K562 (cell line): ENCODE measurements around the gene PIP4K2C. TPM values are rescaled to one million over a fixed set of nuclear protein-coding genes. Genes with fewer than 3 reads are reported as not detected.

Source experiments
- polyA plus RNA-seq, 8 experiments: library from polyadenylated mRNA; depleted of rRNA in 4 of 8; stranded (reverse) in 5 of 8; unstranded in 3 of 8; fragments of >200 nt; fragmentation: Nextera tagmentation in 2 of 8; fragmentation: Illumina TruSeq in 1 of 8; extraction: Ambion mirVana in 2 of 8; extraction: Trizol in 1 of 8; gene quantifications; 2 replicates each; pipeline versions ENCODE4 v1.2.1 to v1.2.3, GENCODE V29; 2011 to 2014; ENCODE audit warnings: inconsistent platforms in 1 of 8, missing spikeins in 1 of 8
- total RNA-seq, 7 experiments: library from RNA; depleted of rRNA in 6 of 7; stranded (reverse); fragments of >200 nt in 6 of 7; fragmentation: Illumina TruSeq in 2 of 7; extraction: Trizol in 2 of 7; gene quantifications; 2 replicates each; pipeline versions ENCODE4 v1.2.1 to v1.2.3, GENCODE V29; 2011 to 2021; ENCODE audit warnings: low replicate concordance in 1 of 7

The PIP4K2C gene
- total and polyA plus RNA-seq, 9 of the 15 experiments (the other 6 are each of a cell fraction or from before 2014, with no cell fraction given) = 9.0 to 41.4 (median 18.3) TPM

Other genes starting within 250 kb of the PIP4K2C start
Only the 7 nearest of the 23 such genes appear.
- 68.2 and 89.9 TPM in 2 replicates for gene DDIT3, start 70.7 kb upstream of the PIP4K2C start, total RNA-seq (2014; rRNA removed)
- 89.6 and 104 TPM in 2 replicates for gene DDIT3, start 70.7 kb upstream of the PIP4K2C start, total RNA-seq (2014; rRNA removed; fragmentation: Illumina TruSeq; extraction: Trizol)
- 53.7 and 59.1 TPM in 2 replicates for gene DDIT3, start 70.7 kb upstream of the PIP4K2C start, total RNA-seq (2015; rRNA removed; fragmentation: Illumina TruSeq; extraction: Trizol)
- gene DDIT3, start 70.7 kb upstream of the PIP4K2C start, total RNA-seq (2021) = 56.8 and 61.8 TPM in 2 replicates
- gene DDIT3, start 70.7 kb upstream of the PIP4K2C start, polyA plus RNA-seq (2011; rRNA removed) = 99.0 and 118 TPM in 2 replicates
- gene DDIT3, start 70.7 kb upstream of the PIP4K2C start, polyA plus RNA-seq (2014; fragmentation: Illumina TruSeq; extraction: Trizol) = 83.9 and 103 TPM in 2 replicates
- 100 to 1,000 TPM; 254 to 272 TPM for gene DDIT3, start 70.7 kb upstream of the PIP4K2C start, polyA plus RNA-seq (2014; fragmentation: Nextera tagmentation; extraction: Ambion mirVana)
- 87.2 and 127 TPM in 2 replicates for gene DDIT3, start 70.7 kb upstream of the PIP4K2C start, polyA plus RNA-seq (2014; rRNA removed)
- gene MBD6, start 68.4 kb upstream of the PIP4K2C start, total RNA-seq (2014; rRNA removed) = 4.7 and 6.3 TPM in 2 replicates
- 2.7 and 3.8 TPM in 2 replicates for gene MBD6, start 68.4 kb upstream of the PIP4K2C start, total RNA-seq (2014; rRNA removed; fragmentation: Illumina TruSeq; extraction: Trizol)
- gene MBD6, start 68.4 kb upstream of the PIP4K2C start, total RNA-seq (2015; rRNA removed; fragmentation: Illumina TruSeq; extraction: Trizol) = 3.6 and 6.1 TPM in 2 replicates
- 46.6 and 54.8 TPM in 2 replicates for gene MBD6, start 68.4 kb upstream of the PIP4K2C start, total RNA-seq (2021)
- 2.0 and 6.8 TPM in 2 replicates for gene MBD6, start 68.4 kb upstream of the PIP4K2C start, polyA plus RNA-seq (2011; rRNA removed)
- gene MBD6, start 68.4 kb upstream of the PIP4K2C start, polyA plus RNA-seq (2014; fragmentation: Illumina TruSeq; extraction: Trizol) = 14.1 and 20.3 TPM in 2 replicates
- gene MBD6, start 68.4 kb upstream of the PIP4K2C start, polyA plus RNA-seq (2014; fragmentation: Nextera tagmentation; extraction: Ambion mirVana) = 1 to 10 TPM; 2.6 to 2.9 TPM
- 12.2 and 19.8 TPM in 2 replicates for gene MBD6, start 68.4 kb upstream of the PIP4K2C start, polyA plus RNA-seq (2014; rRNA removed)
- gene DCTN2, start 44.0 kb upstream of the PIP4K2C start, total RNA-seq (2014; rRNA removed) = 128 and 135 TPM in 2 replicates
- 114 and 115 TPM in 2 replicates for gene DCTN2, start 44.0 kb upstream of the PIP4K2C start, total RNA-seq (2014; rRNA removed; fragmentation: Illumina TruSeq; extraction: Trizol)
- 122 and 151 TPM in 2 replicates for gene DCTN2, start 44.0 kb upstream of the PIP4K2C start, total RNA-seq (2015; rRNA removed; fragmentation: Illumina TruSeq; extraction: Trizol)
- gene DCTN2, start 44.0 kb upstream of the PIP4K2C start, total RNA-seq (2021) = 119 and 129 TPM in 2 replicates
- gene DCTN2, start 44.0 kb upstream of the PIP4K2C start, polyA plus RNA-seq (2011; rRNA removed) = 137 and 161 TPM in 2 replicates
- 255 and 270 TPM in 2 replicates for gene DCTN2, start 44.0 kb upstream of the PIP4K2C start, polyA plus RNA-seq (2014; fragmentation: Illumina TruSeq; extraction: Trizol)
- 10 to 100 TPM; 43.6 to 64.7 TPM for gene DCTN2, start 44.0 kb upstream of the PIP4K2C start, polyA plus RNA-seq (2014; fragmentation: Nextera tagmentation; extraction: Ambion mirVana)
- 125 and 127 TPM in 2 replicates for gene DCTN2, start 44.0 kb upstream of the PIP4K2C start, polyA plus RNA-seq (2014; rRNA removed)
- gene KIF5A, start 41.1 kb upstream of the PIP4K2C start, total RNA-seq (2014; rRNA removed) = 5.9 and 7.1 TPM in 2 replicates
- 7.3 and 8.0 TPM in 2 replicates for gene KIF5A, start 41.1 kb upstream of the PIP4K2C start, total RNA-seq (2014; rRNA removed; fragmentation: Illumina TruSeq; extraction: Trizol)
- 4.3 and 4.5 TPM in 2 replicates for gene KIF5A, start 41.1 kb upstream of the PIP4K2C start, total RNA-seq (2015; rRNA removed; fragmentation: Illumina TruSeq; extraction: Trizol)
- 14.2 and 17.7 TPM in 2 replicates for gene KIF5A, start 41.1 kb upstream of the PIP4K2C start, total RNA-seq (2021)
- gene KIF5A, start 41.1 kb upstream of the PIP4K2C start, polyA plus RNA-seq (2011; rRNA removed) = 16.0 and 19.3 TPM in 2 replicates
- gene KIF5A, start 41.1 kb upstream of the PIP4K2C start, polyA plus RNA-seq (2014; fragmentation: Illumina TruSeq; extraction: Trizol) = 16.0 and 16.1 TPM in 2 replicates
- 1 to 10 TPM; 3.4 to 5.3 TPM for gene KIF5A, start 41.1 kb upstream of the PIP4K2C start, polyA plus RNA-seq (2014; fragmentation: Nextera tagmentation; extraction: Ambion mirVana)
- 15.8 and 17.7 TPM in 2 replicates for gene KIF5A, start 41.1 kb upstream of the PIP4K2C start, polyA plus RNA-seq (2014; rRNA removed)
- not detected in 2 replicates for gene DTX3, start 13.6 kb downstream of the PIP4K2C start, total RNA-seq (2014; rRNA removed)
- gene DTX3, start 13.6 kb downstream of the PIP4K2C start, total RNA-seq (2014; rRNA removed; fragmentation: Illumina TruSeq; extraction: Trizol) = not detected in 2 replicates
- not detected in 2 replicates for gene DTX3, start 13.6 kb downstream of the PIP4K2C start, total RNA-seq (2015; rRNA removed; fragmentation: Illumina TruSeq; extraction: Trizol)
- gene DTX3, start 13.6 kb downstream of the PIP4K2C start, total RNA-seq (2021) = 0.09 TPM in 1 of 2 replicates, not detected in the other
- 0.15 TPM in 1 of 2 replicates, not detected in the other for gene DTX3, start 13.6 kb downstream of the PIP4K2C start, polyA plus RNA-seq (2011; rRNA removed)
- gene DTX3, start 13.6 kb downstream of the PIP4K2C start, polyA plus RNA-seq (2014; fragmentation: Illumina TruSeq; extraction: Trizol) = not detected in 2 replicates
- gene DTX3, start 13.6 kb downstream of the PIP4K2C start, polyA plus RNA-seq (2014; fragmentation: Nextera tagmentation; extraction: Ambion mirVana) = under 1 TPM; 0.03 to 0.06 TPM
- gene DTX3, start 13.6 kb downstream of the PIP4K2C start, polyA plus RNA-seq (2014; rRNA removed) = not detected in 2 replicates
- 11.6 and 18.6 TPM in 2 replicates for gene ARHGEF25, start 20.2 kb downstream of the PIP4K2C start, total RNA-seq (2014; rRNA removed)
- gene ARHGEF25, start 20.2 kb downstream of the PIP4K2C start, total RNA-seq (2014; rRNA removed; fragmentation: Illumina TruSeq; extraction: Trizol) = 7.5 and 9.2 TPM in 2 replicates
- gene ARHGEF25, start 20.2 kb downstream of the PIP4K2C start, total RNA-seq (2015; rRNA removed; fragmentation: Illumina TruSeq; extraction: Trizol) = 4.9 and 6.1 TPM in 2 replicates
- 13.6 and 15.0 TPM in 2 replicates for gene ARHGEF25, start 20.2 kb downstream of the PIP4K2C start, total RNA-seq (2021)
- gene ARHGEF25, start 20.2 kb downstream of the PIP4K2C start, polyA plus RNA-seq (2011; rRNA removed) = 13.3 and 18.1 TPM in 2 replicates
- gene ARHGEF25, start 20.2 kb downstream of the PIP4K2C start, polyA plus RNA-seq (2014; fragmentation: Illumina TruSeq; extraction: Trizol) = 14.1 and 14.9 TPM in 2 replicates
- gene ARHGEF25, start 20.2 kb downstream of the PIP4K2C start, polyA plus RNA-seq (2014; fragmentation: Nextera tagmentation; extraction: Ambion mirVana) = 1 to 10 TPM in 1 of 2 experiments, under 1 TPM in 1; 0.13 to 1.4 TPM
- 16.0 and 17.3 TPM in 2 replicates for gene ARHGEF25, start 20.2 kb downstream of the PIP4K2C start, polyA plus RNA-seq (2014; rRNA removed)
- 18.3 and 21.8 TPM in 2 replicates for gene B4GALNT1, start 42.0 kb downstream of the PIP4K2C start, total RNA-seq (2014; rRNA removed)
- 5.9 and 7.7 TPM in 2 replicates for gene B4GALNT1, start 42.0 kb downstream of the PIP4K2C start, total RNA-seq (2014; rRNA removed; fragmentation: Illumina TruSeq; extraction: Trizol)
- 9.8 and 9.9 TPM in 2 replicates for gene B4GALNT1, start 42.0 kb downstream of the PIP4K2C start, total RNA-seq (2015; rRNA removed; fragmentation: Illumina TruSeq; extraction: Trizol)
- gene B4GALNT1, start 42.0 kb downstream of the PIP4K2C start, total RNA-seq (2021) = 26.3 and 32.2 TPM in 2 replicates
- 7.3 and 12.2 TPM in 2 replicates for gene B4GALNT1, start 42.0 kb downstream of the PIP4K2C start, polyA plus RNA-seq (2011; rRNA removed)
- 17.4 and 17.5 TPM in 2 replicates for gene B4GALNT1, start 42.0 kb downstream of the PIP4K2C start, polyA plus RNA-seq (2014; fragmentation: Illumina TruSeq; extraction: Trizol)
- gene B4GALNT1, start 42.0 kb downstream of the PIP4K2C start, polyA plus RNA-seq (2014; fragmentation: Nextera tagmentation; extraction: Ambion mirVana) = 1 to 10 TPM; 1.0 to 1.7 TPM
- gene B4GALNT1, start 42.0 kb downstream of the PIP4K2C start, polyA plus RNA-seq (2014; rRNA removed) = 20.6 and 21.0 TPM in 2 replicates